ENCODE results near the gene DCLK1.

DNA sequence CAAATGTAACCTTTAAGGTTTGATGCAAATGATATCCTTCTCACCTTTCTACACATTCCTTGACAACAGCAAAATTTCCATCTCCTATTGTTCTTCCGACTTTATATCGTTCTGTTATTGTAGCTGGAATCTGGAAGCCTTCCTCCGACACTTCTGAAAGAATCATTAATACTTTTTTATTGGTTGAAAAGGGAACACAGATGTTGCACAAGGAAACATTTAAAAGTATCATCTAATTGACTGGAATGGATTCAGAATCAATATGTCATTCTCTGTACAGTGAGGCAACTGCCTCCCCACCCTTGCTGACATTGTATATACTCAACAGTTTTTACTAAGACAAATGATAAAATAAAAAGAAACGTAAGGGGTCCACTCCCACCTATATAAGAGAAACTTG, 295.2 kb downstream of the DCLK1 start:
- TF ChIP-seq, protein P1, sequence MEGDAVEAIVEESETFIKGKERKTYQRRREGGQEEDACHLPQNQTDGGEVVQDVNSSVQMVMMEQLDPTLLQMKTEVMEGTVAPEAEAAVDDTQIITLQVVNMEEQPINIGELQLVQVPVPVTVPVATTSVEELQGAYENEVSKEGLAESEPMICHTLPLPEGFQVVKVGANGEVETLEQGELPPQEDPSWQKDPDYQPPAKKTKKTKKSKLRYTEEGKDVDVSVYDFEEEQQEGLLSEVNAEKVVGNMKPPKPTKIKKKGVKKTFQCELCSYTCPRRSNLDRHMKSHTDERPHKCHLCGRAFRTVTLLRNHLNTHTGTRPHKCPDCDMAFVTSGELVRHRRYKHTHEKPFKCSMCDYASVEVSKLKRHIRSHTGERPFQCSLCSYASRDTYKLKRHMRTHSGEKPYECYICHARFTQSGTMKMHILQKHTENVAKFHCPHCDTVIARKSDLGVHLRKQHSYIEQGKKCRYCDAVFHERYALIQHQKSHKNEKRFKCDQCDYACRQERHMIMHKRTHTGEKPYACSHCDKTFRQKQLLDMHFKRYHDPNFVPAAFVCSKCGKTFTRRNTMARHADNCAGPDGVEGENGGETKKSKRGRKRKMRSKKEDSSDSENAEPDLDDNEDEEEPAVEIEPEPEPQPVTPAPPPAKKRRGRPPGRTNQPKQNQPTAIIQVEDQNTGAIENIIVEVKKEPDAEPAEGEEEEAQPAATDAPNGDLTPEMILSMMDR (IDR thresholded peaks at IDR 0.05; ENCODE audit: low read depth, low read length, missing input control) = no peak
- TF ChIP-seq, protein P2, sequence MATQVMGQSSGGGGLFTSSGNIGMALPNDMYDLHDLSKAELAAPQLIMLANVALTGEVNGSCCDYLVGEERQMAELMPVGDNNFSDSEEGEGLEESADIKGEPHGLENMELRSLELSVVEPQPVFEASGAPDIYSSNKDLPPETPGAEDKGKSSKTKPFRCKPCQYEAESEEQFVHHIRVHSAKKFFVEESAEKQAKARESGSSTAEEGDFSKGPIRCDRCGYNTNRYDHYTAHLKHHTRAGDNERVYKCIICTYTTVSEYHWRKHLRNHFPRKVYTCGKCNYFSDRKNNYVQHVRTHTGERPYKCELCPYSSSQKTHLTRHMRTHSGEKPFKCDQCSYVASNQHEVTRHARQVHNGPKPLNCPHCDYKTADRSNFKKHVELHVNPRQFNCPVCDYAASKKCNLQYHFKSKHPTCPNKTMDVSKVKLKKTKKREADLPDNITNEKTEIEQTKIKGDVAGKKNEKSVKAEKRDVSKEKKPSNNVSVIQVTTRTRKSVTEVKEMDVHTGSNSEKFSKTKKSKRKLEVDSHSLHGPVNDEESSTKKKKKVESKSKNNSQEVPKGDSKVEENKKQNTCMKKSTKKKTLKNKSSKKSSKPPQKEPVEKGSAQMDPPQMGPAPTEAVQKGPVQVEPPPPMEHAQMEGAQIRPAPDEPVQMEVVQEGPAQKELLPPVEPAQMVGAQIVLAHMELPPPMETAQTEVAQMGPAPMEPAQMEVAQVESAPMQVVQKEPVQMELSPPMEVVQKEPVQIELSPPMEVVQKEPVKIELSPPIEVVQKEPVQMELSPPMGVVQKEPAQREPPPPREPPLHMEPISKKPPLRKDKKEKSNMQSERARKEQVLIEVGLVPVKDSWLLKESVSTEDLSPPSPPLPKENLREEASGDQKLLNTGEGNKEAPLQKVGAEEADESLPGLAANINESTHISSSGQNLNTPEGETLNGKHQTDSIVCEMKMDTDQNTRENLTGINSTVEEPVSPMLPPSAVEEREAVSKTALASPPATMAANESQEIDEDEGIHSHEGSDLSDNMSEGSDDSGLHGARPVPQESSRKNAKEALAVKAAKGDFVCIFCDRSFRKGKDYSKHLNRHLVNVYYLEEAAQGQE (IDR thresholded peaks at IDR 0.05) = no peak
- TF ChIP-seq NR2F2 (IDR thresholded peaks at IDR 0.05) = no peak
